ENCODE measurements around the gene PKMYT1. TPM values are rescaled to one million over a fixed set of nuclear protein-coding genes. Genes with fewer than 3 reads are reported as not detected.
"Not testable (repeated sequence)": the region's sequence is repeated elsewhere in the genome, so short reads cannot be mapped to it uniquely, and the experiment has no call there.

Gene PKMYT1
- total RNA-seq, 2 donors from 2014 or later = 97.7 to 154 TPM

- peaks cover 87% of the 10 kb centered on the region for H3K36me3 Mint-ChIP-seq (ENCODE audit: low read depth)
Observed at GRCh38 chr16:2938206-2938605, 42.0 kb downstream of the PKMYT1 start.

GRCh38 chr16:2937170-2937569 lies 43.1 kb downstream of the PKMYT1 start:
- H3K9me3 Mint-ChIP-seq = no peaks in the 10 kb centered on the region
- H3K27me3 Mint-ChIP-seq = no peaks in the 10 kb centered on the region
- no peak overlapping the region for H3K4me3 Mint-ChIP-seq
- no peaks in the 10 kb centered on the region for H3K4me1 Mint-ChIP-seq
- ATAC-seq (replicated peaks) = no peak
- H3K36me3 Mint-ChIP-seq (ENCODE audit: low read depth) = peaks cover 86% of the 10 kb centered on the region
- no peak overlapping the region for H3K27ac Mint-ChIP-seq

More at GRCh38 chr16:2938206-2938605, 42.0 kb downstream of the PKMYT1 start:
- no peak overlapping the region for H3K4me3 Mint-ChIP-seq
- ATAC-seq (replicated peaks) = no peak
- H3K9me3 Mint-ChIP-seq = no peaks in the 10 kb centered on the region
- no peaks in the 10 kb centered on the region for H3K4me1 Mint-ChIP-seq
- no peaks in the 10 kb centered on the region for H3K27me3 Mint-ChIP-seq
- no peak overlapping the region for H3K27ac Mint-ChIP-seq

- H3K4me1 Mint-ChIP-seq = no peaks in the 10 kb centered on the region
- H3K27me3 Mint-ChIP-seq = no peaks in the 10 kb centered on the region
- H3K4me3 Mint-ChIP-seq = no peak overlapping the region
- no peak overlapping the region for H3K27ac Mint-ChIP-seq
- H3K36me3 Mint-ChIP-seq (ENCODE audit: low read depth) = peaks cover 86% of the 10 kb centered on the region
- H3K9me3 Mint-ChIP-seq = no peaks in the 10 kb centered on the region
- no peak for ATAC-seq (replicated peaks)
Observed at GRCh38 chr16:2936436-2937011, 43.7 kb downstream of the PKMYT1 start.

GRCh38 chr16:2934450-2934849 lies 45.8 kb downstream of the PKMYT1 start:
- Mint-ChIP-seq H3K4me3 (no peak overlapping the region), H3K27ac (no peak overlapping the region), H3K27me3 (no peaks in the 10 kb centered on the region), H3K4me1 (no peaks in the 10 kb centered on the region), H3K9me3 (no peaks in the 10 kb centered on the region), H3K36me3 (ENCODE audit: low read depth) (peaks cover 68% of the 10 kb centered on the region)
- no peak for ATAC-seq (replicated peaks)

GRCh38 chr16:2933701-2934100 lies 46.5 kb downstream of the PKMYT1 start:
- no peaks in the 10 kb centered on the region for H3K9me3 Mint-ChIP-seq
- no peaks in the 10 kb centered on the region for H3K27me3 Mint-ChIP-seq
- no peaks in the 10 kb centered on the region for H3K4me1 Mint-ChIP-seq
- no peak overlapping the region for H3K27ac Mint-ChIP-seq
- ATAC-seq (replicated peaks) = no peak
- H3K4me3 Mint-ChIP-seq = no peak overlapping the region
- H3K36me3 Mint-ChIP-seq (ENCODE audit: low read depth) = peaks cover 60% of the 10 kb centered on the region

GRCh38 chr16:2933136-2933535 lies 47.1 kb downstream of the PKMYT1 start:
- Mint-ChIP-seq H3K4me1 (no peaks in the 10 kb centered on the region), H3K27me3 (no peaks in the 10 kb centered on the region), H3K4me3 (no peak overlapping the region), H3K36me3 (ENCODE audit: low read depth) (peaks cover 54% of the 10 kb centered on the region), H3K27ac (no peak overlapping the region), H3K9me3 (no peaks in the 10 kb centered on the region)
- ATAC-seq (replicated peaks) = no peak

- not testable (repeated sequence) for H3K4me1 Mint-ChIP-seq; H3K4me3 Mint-ChIP-seq; H3K27me3 Mint-ChIP-seq; H3K9me3 Mint-ChIP-seq; ATAC-seq (replicated peaks); H3K27ac Mint-ChIP-seq
- peaks cover 44% of the 10 kb centered on the region for H3K36me3 Mint-ChIP-seq (ENCODE audit: low read depth)
Observed at GRCh38 chr16:2931231-2931914, 48.9 kb downstream of the PKMYT1 start.

- Mint-ChIP-seq H3K27ac (no peak overlapping the region), H3K4me1 (peaks cover 14% of the 10 kb centered on the region), H3K9me3 (no peaks in the 10 kb centered on the region), H3K27me3 (no peaks in the 10 kb centered on the region), H3K4me3 (no peak overlapping the region), H3K36me3 (ENCODE audit: low read depth) (peaks cover 32% of the 10 kb centered on the region)
- ATAC-seq (replicated peaks) = no peak
Observed at GRCh38 chr16:2930236-2930635, 50.0 kb downstream of the PKMYT1 start.

GRCh38 chr16:2929693-2930092 lies 50.6 kb downstream of the PKMYT1 start:
- peaks cover 27% of the 10 kb centered on the region for H3K36me3 Mint-ChIP-seq (ENCODE audit: low read depth)
- no peak for ATAC-seq (replicated peaks)
- no peak overlapping the region for H3K27ac Mint-ChIP-seq
- no peaks in the 10 kb centered on the region for H3K27me3 Mint-ChIP-seq
- H3K9me3 Mint-ChIP-seq = no peaks in the 10 kb centered on the region
- H3K4me3 Mint-ChIP-seq = no peak overlapping the region
- peaks cover 14% of the 10 kb centered on the region for H3K4me1 Mint-ChIP-seq

GRCh38 chr16:2928796-2929195 lies 51.5 kb downstream of the PKMYT1 start:
- peaks cover 14% of the 10 kb centered on the region for H3K4me1 Mint-ChIP-seq
- no peaks in the 10 kb centered on the region for H3K27me3 Mint-ChIP-seq
- ATAC-seq (replicated peaks) = no peak
- H3K36me3 Mint-ChIP-seq (ENCODE audit: low read depth) = peaks cover 18% of the 10 kb centered on the region
- H3K27ac Mint-ChIP-seq = no peak overlapping the region
- no peaks in the 10 kb centered on the region for H3K9me3 Mint-ChIP-seq
- no peak overlapping the region for H3K4me3 Mint-ChIP-seq

- not testable (repeated sequence) for H3K27ac Mint-ChIP-seq; H3K4me3 Mint-ChIP-seq; ATAC-seq (replicated peaks); H3K9me3 Mint-ChIP-seq; H3K27me3 Mint-ChIP-seq
- Mint-ChIP-seq H3K36me3 (ENCODE audit: low read depth) (peaks cover 18% of the 10 kb centered on the region), H3K4me1 (peaks cover 14% of the 10 kb centered on the region)
Observed at GRCh38 chr16:2928151-2928550, 52.1 kb downstream of the PKMYT1 start.

- ATAC-seq (replicated peaks) = peak; percentile 99
- H3K4me3 Mint-ChIP-seq = peak overlapping the region; percentile 2
- no peaks in the 10 kb centered on the region for H3K9me3 Mint-ChIP-seq
- no peaks in the 10 kb centered on the region for H3K27me3 Mint-ChIP-seq
- peaks cover 14% of the 10 kb centered on the region for H3K4me1 Mint-ChIP-seq
- peaks cover 18% of the 10 kb centered on the region for H3K36me3 Mint-ChIP-seq (ENCODE audit: low read depth)
- H3K27ac Mint-ChIP-seq = peak overlapping the region; percentile 6
Observed at GRCh38 chr16:2927010-2927646, 53.1 kb downstream of the PKMYT1 start.

- Mint-ChIP-seq H3K4me3 (peak overlapping the region; percentile 2), H3K9me3 (no peaks in the 10 kb centered on the region), H3K27ac (peak overlapping the region; percentile 39), H3K27me3 (no peaks in the 10 kb centered on the region), H3K4me1 (peaks cover 14% of the 10 kb centered on the region), H3K36me3 (ENCODE audit: low read depth) (peaks cover 19% of the 10 kb centered on the region)
- no peak for ATAC-seq (replicated peaks)
Observed at GRCh38 chr16:2926650-2926999, 53.6 kb downstream of the PKMYT1 start.

- H3K4me3 Mint-ChIP-seq = peak overlapping the region; percentile 2
- H3K9me3 Mint-ChIP-seq = no peaks in the 10 kb centered on the region
- H3K27ac Mint-ChIP-seq = peak overlapping the region; percentile 39
- H3K36me3 Mint-ChIP-seq (ENCODE audit: low read depth) = peaks cover 18% of the 10 kb centered on the region
- no peak for ATAC-seq (replicated peaks)
- H3K4me1 Mint-ChIP-seq = peaks cover 14% of the 10 kb centered on the region
- H3K27me3 Mint-ChIP-seq = no peaks in the 10 kb centered on the region
Observed at GRCh38 chr16:2925951-2926649, 54.1 kb downstream of the PKMYT1 start.
